IPS-11a (cell line): ENCODE results near the gene BRD3OS.
"Not testable (repeated sequence)": the region's sequence is repeated elsewhere in the genome, so short reads cannot be mapped to it uniquely, and the experiment has no call there.

Experiments used
- H3K4me3 ChIP-seq: one replicate; pipeline ENCODE4 v1.5.1; 2013; ENCODE audit warnings: low read depth, low read length, control low read depth

BRD3OS gene

DNA sequence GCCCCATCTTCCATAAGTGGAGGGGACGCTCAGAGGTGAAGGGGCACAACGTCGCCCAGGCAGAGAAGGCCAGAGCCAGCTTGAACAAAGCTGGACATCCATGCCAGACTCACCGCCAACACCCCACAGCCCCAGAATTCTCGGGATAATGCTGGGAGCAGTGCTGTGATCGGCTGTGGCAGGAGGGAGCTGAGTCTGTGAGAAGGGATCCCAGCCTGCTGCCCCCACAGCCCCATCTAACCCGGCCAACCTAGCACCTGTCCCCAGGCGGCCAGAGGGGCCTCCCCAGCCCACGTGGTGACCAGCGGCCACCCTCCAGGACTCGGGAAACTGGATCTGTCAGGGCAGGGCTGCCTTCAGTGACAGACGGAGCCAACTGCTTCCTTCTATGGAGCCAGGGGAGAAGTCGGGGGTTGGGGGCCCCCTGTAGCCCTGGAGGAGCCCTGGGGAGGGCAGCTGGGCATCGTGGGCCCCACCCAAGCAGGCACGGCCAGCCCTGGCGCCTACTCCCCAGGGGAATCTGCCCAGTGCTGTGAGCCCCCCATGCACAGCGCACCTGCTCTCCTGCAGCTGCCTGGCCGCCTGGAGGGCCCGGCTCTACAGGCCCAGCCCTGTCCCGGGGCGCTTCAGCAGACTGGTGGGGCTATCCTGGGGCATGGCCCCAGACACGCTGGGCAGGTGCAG lies 36.5 kb downstream of the BRD3OS start:
- no peak overlapping the region for H3K4me3 ChIP-seq

- H3K4me3 ChIP-seq, result no peak overlapping the region
Observed at GRCh38 chr9:134062461-134063087, 37.3 kb downstream of the BRD3OS start.

DNA sequence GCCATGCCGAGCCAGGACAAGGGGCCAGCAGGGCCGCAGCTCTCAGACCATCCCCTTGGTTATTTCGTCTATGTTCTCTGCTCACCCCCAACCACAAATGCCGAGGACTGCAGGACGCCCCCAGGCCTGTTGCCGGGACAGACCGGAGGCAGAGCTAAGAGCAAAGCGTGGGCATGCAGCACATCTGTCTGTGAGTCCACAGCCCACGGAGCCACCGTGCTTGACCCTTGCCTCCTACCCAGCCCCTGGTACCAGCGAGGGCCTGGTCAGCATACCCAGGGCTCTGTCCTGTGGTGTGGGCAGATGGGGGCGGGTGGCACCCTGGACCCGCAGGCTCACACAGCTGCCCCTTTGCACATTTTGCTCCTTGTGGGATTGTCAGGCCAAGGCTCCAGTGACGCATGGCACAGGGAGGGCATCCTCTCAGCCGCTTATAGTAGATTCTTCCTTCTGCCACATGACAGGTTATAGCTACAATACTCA lies 37.8 kb downstream of the BRD3OS start:
- no peak overlapping the region for H3K4me3 ChIP-seq

DNA sequence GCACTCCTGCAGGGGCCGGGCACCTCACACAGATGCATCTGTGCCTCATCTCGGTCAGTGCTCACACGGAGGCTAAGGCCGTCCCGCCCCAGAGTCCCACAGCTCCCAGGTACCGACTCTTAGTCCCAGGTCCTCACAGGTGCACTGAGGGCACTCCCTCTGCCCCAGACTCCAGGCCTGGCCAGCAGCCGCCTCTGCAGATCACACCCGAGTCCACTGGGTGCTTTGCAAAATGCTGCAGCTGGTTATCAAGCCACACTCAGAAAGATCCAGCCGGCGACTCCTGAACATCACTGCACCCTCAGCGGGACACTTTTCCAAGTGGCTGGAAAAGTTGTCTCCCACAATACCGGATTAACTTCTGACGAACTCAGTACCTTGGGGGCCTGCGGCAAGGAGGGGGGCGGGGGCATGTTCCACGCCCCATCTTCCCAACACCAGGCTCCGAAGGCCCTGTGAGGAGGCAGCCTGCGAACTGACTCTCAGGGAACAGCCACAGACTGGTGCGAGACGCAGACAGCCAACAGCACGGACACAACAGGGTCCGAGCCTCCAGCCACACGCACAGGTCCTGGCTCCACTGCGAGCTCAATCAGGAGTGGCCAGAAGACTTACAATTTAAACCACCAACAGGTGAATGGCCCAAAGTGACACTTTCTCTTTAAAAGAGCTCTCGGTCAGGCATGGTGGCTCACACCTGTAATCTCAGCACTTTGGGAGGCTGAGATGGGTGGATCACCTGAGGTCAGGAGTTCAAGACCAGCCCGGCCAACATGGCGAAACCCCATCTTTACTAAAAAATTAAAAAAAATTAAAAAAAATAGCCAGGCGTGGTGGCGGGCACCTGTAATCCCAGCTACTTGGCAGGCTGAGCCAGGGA lies 38.5 kb downstream of the BRD3OS start:
- H3K4me3 ChIP-seq, result no peak overlapping the region

GRCh38 chr9:134064711-134065110 lies 39.4 kb downstream of the BRD3OS start:
- no peak overlapping the region for H3K4me3 ChIP-seq

DNA sequence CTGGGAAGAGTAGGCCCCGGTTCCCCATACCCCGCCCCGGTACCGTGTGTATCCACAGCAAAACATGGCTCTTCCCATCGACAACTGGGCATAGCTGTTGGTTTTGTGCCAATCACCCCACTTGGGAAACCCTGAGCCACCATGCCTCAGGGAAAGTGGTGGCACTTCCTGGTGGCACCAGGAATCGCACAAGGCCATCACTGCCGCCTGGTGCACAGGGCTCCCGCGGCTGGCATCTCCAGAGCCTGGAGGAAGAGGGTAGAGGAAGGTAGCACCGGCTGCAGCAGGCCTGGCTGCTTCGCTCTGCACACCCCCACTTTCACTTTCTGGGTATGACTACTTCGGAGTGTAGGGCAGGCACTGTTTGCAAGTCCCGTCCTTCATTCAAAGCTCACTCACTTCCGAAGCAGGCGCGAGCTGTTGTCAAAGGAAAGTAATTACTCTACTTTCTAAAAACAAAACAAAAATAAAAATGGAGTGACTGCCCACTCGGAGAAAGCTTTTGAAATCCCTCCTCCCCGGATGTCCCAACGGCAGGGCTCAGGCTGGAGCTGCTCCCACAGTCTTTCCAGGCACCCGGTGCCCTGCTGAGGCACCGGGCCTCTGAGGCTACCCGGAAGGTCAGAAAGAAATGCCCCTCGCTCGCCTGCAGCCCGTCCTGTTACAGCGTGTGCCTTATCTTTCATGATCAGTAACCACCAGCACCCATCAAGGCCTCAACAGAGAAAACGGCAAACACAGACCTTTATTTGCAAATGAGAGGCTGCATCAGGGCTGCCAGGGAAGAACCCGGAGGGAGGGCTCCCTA lies 40.5 kb downstream of the BRD3OS start:
- peak overlapping the region; percentile 77 for H3K4me3 ChIP-seq

- H3K4me3 ChIP-seq, result peak overlapping the region; percentile 77
Observed at GRCh38 chr9:134066526-134066912, 41.2 kb downstream of the BRD3OS start.

DNA sequence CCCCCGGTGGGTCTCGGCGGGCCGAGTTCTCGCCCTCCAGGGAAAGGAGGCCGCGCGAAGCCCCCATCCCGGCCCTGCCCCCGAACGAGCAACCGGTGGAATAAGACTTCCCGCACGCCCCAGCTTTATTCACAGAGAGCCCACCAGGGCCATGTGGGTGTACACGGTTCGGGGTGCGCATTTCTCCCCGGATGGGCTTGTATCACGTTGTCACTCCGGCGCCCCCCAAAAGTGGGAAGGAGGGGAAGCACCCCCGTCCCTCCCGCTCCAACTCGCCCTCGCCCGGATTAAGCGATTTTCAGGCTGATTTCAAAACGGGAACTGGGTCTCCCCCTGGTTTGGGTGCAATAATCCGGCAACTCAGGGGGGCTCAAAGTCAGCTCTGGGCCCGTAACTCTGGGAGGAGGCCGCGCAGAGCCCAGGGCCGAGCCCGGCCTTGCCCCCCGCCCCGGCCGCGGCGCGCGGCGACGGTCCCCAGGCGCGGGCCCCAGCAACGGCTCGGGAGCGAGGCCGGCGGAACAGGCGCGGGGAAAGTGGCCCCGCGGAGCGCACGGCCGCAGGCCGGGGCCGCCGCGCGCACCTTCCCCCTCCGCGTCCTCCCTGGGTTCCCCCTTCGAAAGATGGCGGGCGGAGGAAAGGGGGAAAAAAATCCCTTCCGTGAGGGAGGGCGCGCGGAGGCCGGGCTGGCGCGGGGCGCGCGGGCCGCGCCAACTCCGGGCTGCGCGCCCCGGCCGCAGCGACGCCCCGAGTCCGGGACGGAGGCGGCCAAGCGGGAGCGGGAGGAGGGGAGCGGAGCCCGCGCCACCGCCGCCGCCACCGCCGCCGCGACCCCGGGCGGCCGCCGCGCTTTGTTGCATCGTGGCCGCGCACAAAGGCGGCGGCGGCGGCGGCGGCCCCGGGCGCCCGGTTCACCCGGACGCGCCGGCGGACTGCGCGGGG lies 41.9 kb downstream of the BRD3OS start:
- peak overlapping the region; percentile 77 for H3K4me3 ChIP-seq

DNA sequence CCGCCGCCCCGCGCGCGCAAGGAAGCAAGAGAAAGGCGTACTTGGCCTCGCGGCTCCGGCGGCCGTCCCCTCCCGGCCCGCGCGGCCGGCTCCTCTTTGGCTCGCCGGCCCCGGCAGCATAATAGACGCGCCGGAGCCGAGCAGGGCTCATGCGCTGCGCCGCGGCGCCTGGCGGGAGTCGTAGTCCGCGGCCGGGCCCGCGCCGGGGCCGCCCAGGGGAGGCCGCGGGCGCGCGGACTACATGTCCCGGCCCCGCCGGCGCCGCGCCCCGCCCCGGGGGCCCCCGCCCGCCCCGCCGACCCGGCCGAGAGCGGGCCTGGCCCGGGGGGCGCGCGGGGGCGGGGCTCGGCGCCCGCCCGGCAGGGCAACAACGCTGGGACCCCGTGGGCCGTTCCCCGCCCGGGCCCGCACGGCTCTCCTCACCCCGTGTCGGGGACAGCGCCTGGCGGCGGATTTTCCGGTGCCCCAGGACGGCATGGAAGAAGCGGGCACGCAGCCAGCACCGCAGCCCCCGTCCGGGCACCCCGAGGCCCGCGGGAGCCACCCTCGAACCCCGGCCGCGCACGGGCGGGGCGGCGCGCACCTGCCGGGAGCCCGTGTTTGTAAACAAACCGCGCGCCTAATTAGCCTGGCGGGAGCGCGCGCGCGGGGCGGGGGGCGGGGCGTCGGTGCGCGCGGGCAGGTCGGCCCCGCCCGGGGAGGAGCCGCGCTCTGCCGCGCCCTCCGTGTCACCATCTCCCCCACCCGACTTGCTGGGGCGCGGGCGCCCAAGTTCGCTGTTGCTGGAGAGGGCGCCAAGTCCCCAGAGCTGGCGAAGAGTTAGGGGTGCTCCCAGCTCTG lies 42.8 kb downstream of the BRD3OS start, which contains the start of gene BRD3:
Gene BRD3, minus strand, starts transcription at position 123 of the 840 bp plus-strand sequence. CDS start 14,549 bp downstream, outside the sequence.
- H3K4me3 ChIP-seq, result peak within 1 kb of the TSS; percentile 77

DNA sequence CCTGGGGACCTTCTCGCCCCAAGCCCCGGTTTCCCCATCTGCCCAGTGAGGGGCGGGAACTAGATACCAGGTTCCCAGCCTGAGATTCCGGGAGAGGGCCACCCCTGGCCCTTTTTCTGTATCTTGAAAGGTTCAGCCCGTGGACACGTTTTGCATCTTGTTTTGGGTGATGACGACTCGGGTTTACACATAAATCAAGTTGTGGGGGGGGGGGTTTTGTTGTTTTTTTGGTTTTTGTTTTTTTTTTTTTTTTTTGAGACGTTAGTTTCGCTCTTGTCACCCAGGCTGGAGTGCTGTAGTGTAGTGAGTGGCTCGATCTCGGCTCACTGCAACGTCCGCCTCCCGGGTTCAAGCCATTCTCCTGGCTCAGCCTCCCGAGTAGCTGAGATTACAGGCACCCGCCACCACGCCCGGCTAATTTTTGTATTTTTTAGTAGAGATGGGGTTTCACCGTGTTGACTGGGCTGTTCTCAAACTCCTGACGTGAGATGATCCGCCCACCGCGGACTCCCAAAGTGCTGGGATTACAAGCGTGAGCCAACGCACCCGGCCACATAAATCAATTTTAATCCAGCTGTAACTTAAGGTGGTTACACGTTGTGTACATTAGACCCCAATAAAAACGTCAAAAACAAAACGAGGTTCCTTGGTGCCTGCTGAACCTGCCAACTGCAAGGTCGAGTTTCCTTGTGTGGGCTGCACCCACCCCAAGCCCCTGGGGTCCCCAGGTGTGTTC lies 43.6 kb downstream of the BRD3OS start:
- peak overlapping the region; percentile 25 for H3K4me3 ChIP-seq

DNA sequence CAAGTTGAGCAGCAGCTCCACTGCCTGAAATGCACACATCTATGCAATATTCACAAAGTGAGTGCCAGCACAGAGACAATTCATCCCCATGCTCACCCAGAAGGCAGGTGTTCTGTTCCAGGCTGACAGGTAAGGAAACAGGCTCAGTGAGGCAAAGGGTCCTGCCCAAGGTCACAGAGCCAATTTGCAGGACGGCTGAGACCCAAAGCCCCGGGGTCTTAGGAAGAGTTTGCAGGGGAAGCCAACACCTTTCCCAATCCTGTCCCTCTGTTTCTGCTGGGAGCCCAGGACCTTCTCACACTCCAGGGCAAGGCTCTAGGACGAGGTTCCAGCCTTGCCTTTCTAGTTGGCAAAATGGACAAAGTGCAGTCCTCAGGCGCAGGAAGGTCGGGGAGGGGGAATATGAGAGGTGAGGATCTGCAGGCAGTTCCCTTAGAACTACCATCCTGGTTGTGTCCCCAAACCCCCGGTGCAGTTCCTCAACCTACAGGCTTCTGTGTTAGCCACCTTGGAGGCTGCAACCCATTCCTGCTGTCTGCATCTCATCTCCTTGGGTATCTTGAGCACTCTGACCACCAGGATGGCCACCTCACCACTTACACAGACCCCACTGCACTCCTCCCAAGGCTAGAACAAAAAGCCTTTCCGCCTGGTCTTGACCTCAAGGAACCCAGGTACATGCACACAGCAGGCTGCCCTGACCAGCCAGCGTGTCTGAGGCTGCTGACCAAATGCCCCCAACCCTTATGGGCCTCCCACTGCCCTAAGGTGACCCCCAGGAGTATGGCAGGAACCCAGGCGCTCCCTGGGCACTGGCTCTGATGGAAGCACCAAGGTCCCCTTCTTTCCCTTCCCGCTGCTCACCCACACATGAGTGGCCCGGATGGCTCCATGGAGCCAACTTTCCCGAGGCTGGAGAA lies 44.5 kb downstream of the BRD3OS start:
- no peak overlapping the region for H3K4me3 ChIP-seq

GRCh38 chr9:134071149-134071548 lies 45.9 kb downstream of the BRD3OS start:
- no peak overlapping the region for H3K4me3 ChIP-seq

GRCh38 chr9:134072683-134073082 lies 47.4 kb downstream of the BRD3OS start:
- H3K4me3 ChIP-seq, result not testable (repeated sequence)

DNA sequence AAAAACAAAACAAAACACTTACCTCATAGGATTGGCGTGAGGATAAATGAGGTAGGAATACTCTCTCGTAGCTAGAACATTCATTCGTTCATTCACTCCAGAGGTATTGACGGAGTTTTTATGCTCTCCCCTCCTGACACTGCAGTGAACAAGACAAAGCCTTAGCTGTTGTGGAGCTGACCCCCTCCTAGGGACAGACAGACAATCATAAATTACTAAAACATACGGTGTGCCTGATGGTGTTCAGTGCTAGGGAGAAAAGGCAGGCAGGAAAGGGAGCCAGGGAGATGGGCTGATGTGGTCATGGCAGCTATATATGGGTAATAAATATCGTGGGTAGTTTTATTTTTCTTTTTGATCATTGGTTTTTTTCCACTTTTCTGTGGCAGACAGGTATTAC lies 48.2 kb downstream of the BRD3OS start:
- no peak overlapping the region for H3K4me3 ChIP-seq

DNA sequence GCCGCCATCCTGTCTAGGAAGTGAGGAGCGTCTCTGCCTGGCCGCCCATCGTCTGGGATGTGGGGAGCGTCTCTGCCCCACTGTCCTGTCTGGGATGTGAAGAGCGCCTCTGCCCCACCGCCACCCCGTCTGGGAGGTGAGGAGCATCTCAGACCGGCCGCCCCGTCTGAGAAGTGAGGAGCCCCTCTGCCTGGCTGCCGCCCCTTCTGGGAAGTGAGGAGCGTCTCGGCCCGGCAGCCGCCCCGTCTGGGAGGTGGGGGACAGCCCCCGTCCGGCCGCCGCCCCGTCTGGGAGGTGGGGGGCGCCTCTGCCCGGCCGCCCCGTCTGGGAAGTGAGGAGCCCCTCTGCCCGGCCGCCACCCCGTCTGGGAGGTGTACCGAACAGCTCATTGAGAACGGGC lies 50.4 kb downstream of the BRD3OS start:
- H3K4me3 ChIP-seq, result not testable (repeated sequence)

DNA sequence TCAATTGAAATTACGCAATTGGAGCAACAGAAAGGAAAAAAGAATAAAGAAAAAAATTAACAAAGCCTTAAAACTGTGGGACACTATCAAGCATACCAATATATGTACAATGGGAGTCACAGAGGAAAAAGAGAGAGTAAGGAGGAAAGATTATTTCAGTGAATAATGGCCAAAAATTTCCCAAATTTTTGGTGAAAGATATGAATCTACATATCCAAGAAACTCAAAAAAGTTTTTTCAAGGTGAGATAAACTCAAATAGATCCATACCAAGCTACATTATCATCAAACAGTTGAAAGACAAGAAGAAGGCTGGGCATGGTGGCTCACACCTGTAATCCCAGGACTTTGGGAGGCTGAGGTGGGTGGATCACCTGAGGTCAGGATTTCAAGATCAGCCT lies 51.4 kb downstream of the BRD3OS start:
- H3K4me3 ChIP-seq, result no peak overlapping the region
